Keratinocyte (primary cell): ENCODE results near the gene TMEM94. TPM values are rescaled to one million over a fixed set of nuclear protein-coding genes. Genes with fewer than 3 reads are reported as not detected.
A peak's percentile ranks its signal among the peaks of the same experiment; 100 is the strongest.

ENCODE experiments used
- DNase-seq: peaks from one replicate; pipeline ENCODE4 v3.0.0-alpha.2; 2011; ENCODE audit warnings: low read depth, missing footprints, low spot score
- FAIRE-seq: peaks from 2 replicates; lab custom pipeline; 2011; peaks lifted over from hg19 to GRCh38; lab: Jason Lieb, UNC
- H2AFZ ChIP-seq: 2 replicates; pipeline ENCODE4 v1.6.0; 2012; ENCODE audit warnings: low read length, control low read depth, inconsistent platforms; ENCODE audit not compliant: control insufficient read depth
- H3K27ac ChIP-seq: 2 replicates; pipeline ENCODE4 v1.5.1; 2011; ENCODE audit warnings: low read length; ENCODE audit not compliant: control insufficient read depth, insufficient read depth
- H3K27me3 ChIP-seq: 3 replicates; pipeline ENCODE4 v1.6.0; 2011; ENCODE audit warnings: low read length; ENCODE audit not compliant: control insufficient read depth, insufficient read depth; ENCODE audit errors: extremely low read depth
- H3K36me3 ChIP-seq, 2 experiments: 2 replicates in 1 of 2; 3 replicates in 1 of 2; pipeline ENCODE4 v1.5.1; 2011; ENCODE audit warnings: low read length in 2 of 2, mild to moderate bottlenecking in 1 of 2; ENCODE audit not compliant: control insufficient read depth in 2 of 2, insufficient read depth in 2 of 2; ENCODE audit errors: extremely low read depth in 1 of 2
- H3K4me1 ChIP-seq: 3 replicates; pipeline ENCODE4 v1.5.1; 2011; ENCODE audit warnings: low read length; ENCODE audit not compliant: control insufficient read depth, insufficient read depth; ENCODE audit errors: extremely low read depth
- H3K4me2 ChIP-seq: 3 replicates; pipeline ENCODE4 v1.6.0; 2011; ENCODE audit warnings: low read depth, low read length; ENCODE audit not compliant: control insufficient read depth, insufficient read depth; ENCODE audit errors: extremely low read depth
- H3K4me3 ChIP-seq, 3 experiments: fragments of 200-600 bp in 1 of 3; sonication (generic) in 1 of 3; 2 replicates in 2 of 3; 3 replicates in 1 of 3; pipeline ENCODE4 v1.5.1; 2011 to 2016; ENCODE audit warnings: low read length in 3 of 3, mild to moderate bottlenecking in 3 of 3, control low read depth in 2 of 3, inconsistent platforms in 1 of 3, low read depth in 1 of 3, mixed read lengths in 1 of 3, mixed run types in 1 of 3, moderate library complexity in 1 of 3; ENCODE audit not compliant: control insufficient read depth in 2 of 3, insufficient read depth in 2 of 3; ENCODE audit errors: extremely low read depth in 1 of 3
- H3K79me2 ChIP-seq: 2 replicates; pipeline ENCODE4 v1.6.0; 2012; ENCODE audit warnings: low read length; ENCODE audit not compliant: control insufficient read depth, insufficient read depth
- H3K9ac ChIP-seq: 3 replicates; pipeline ENCODE4 v1.6.0; 2011; ENCODE audit warnings: low read length; ENCODE audit not compliant: control insufficient read depth, insufficient read depth; ENCODE audit errors: extremely low read depth
- H3K9me1 ChIP-seq: 3 replicates; pipeline ENCODE4 v1.6.0; 2011; ENCODE audit warnings: low read length; ENCODE audit not compliant: control insufficient read depth, insufficient read depth; ENCODE audit errors: extremely low read depth
- H3K9me3 ChIP-seq: 2 replicates; pipeline ENCODE4 v1.5.1; 2012; ENCODE audit warnings: low read depth, low read length; ENCODE audit not compliant: control insufficient read depth
- H4K20me1 ChIP-seq: 3 replicates; pipeline ENCODE4 v1.6.0; 2011; ENCODE audit warnings: low read length; ENCODE audit not compliant: control insufficient read depth, insufficient read depth; ENCODE audit errors: extremely low read depth
- EZH2 ChIP-seq: IDR thresholded peaks from one replicate; pipeline ENCODE4 v1.6.1; 2012; ENCODE audit warnings: inconsistent platforms, mild to moderate bottlenecking, low read length, moderate library complexity
- dilution Hi-C: fragments of 300-500 bp; cut with MboI; formaldehyde crosslinking; loops from one replicate; pipeline ENCODE4 v1.7.0; 2020; ENCODE audit warnings: low sequenced_read_pairs; ENCODE audit not compliant: extremely low pct_ligation_motif_present
- polyA plus RNA-seq, 5 experiments: library from polyadenylated mRNA; depleted of rRNA in 3 of 5; stranded (reverse) in 3 of 5; stranded (forward) in 1 of 5; unstranded in 1 of 5; fragments of >200 nt; gene quantifications; 1 replicate in 1 of 5; 2 replicates in 3 of 5; 3 replicates in 1 of 5; pipeline versions ENCODE4 v1.2.1 to v1.2.3, GENCODE V29; 2011 to 2012; ENCODE audit warnings: missing spikeins in 2 of 5, low read depth in 1 of 5, low replicate concordance in 1 of 5
- TF ChIP-seq, protein P1 (sequence below), 3 experiments: IDR thresholded peaks in 1 of 3; conservative IDR thresholded peaks in 1 of 3; optimal IDR thresholded peaks in 1 of 3; 2 replicates in 2 of 3; 3 replicates in 1 of 3; pipeline versions ENCODE3 to v1.5.1; 2011; ENCODE audit warnings: low read length in 3 of 3, mild to moderate bottlenecking in 3 of 3, moderate library complexity in 2 of 3, control low read depth in 1 of 3, inconsistent platforms in 1 of 3; ENCODE audit not compliant: insufficient read depth in 2 of 3; ENCODE audit errors: extremely low read depth in 1 of 3

TMEM94 gene
- polyA plus RNA-seq, 1 donor (not counting 4 experiments of a cell fraction or from before 2014, with no cell fraction given) = 13.6 TPM

- Histone ChIP-seq H3K36me3 (no peaks in the 10 kb centered on the region), H2AFZ (no peak overlapping the region), H3K79me2 (no peaks in the 10 kb centered on the region), H3K4me2 (no peak overlapping the region), H3K4me3 (no peak overlapping the region), H3K9ac (no peak overlapping the region), H3K4me1 (no peaks in the 10 kb centered on the region), H3K9me1 (no peaks in the 10 kb centered on the region), H3K27me3 (no peaks in the 10 kb centered on the region), H4K20me1 (no peaks in the 10 kb centered on the region), H3K9me3 (no peaks in the 10 kb centered on the region), H3K27ac (no peak overlapping the region)
- DNase-seq (no peak), FAIRE-seq (no peak)
- no peak for TF ChIP-seq EZH2
- TF ChIP-seq, protein P1, sequence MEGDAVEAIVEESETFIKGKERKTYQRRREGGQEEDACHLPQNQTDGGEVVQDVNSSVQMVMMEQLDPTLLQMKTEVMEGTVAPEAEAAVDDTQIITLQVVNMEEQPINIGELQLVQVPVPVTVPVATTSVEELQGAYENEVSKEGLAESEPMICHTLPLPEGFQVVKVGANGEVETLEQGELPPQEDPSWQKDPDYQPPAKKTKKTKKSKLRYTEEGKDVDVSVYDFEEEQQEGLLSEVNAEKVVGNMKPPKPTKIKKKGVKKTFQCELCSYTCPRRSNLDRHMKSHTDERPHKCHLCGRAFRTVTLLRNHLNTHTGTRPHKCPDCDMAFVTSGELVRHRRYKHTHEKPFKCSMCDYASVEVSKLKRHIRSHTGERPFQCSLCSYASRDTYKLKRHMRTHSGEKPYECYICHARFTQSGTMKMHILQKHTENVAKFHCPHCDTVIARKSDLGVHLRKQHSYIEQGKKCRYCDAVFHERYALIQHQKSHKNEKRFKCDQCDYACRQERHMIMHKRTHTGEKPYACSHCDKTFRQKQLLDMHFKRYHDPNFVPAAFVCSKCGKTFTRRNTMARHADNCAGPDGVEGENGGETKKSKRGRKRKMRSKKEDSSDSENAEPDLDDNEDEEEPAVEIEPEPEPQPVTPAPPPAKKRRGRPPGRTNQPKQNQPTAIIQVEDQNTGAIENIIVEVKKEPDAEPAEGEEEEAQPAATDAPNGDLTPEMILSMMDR (optimal IDR thresholded peaks at IDR 0.05 in 1 of 3, IDR thresholded peaks at IDR 0.05 in 1 of 3, conservative IDR thresholded peaks at IDR 0.05 in 1 of 3; ENCODE audit: extremely low read depth in 1 of 3, insufficient read depth in 2 of 3, low read length in 3 of 3) = no peak
- dilution Hi-C loops = no loop called here
Observed at GRCh38 chr17:75418531-75418930, 37.9 kb upstream of the TMEM94 start.

- H4K20me1 ChIP-seq = no peaks in the 10 kb centered on the region
- no peaks in the 10 kb centered on the region for H3K27me3 ChIP-seq
- no peaks in the 10 kb centered on the region for H3K9me1 ChIP-seq
- peak overlapping the region; percentile 69 for H3K9ac ChIP-seq
- H3K79me2 ChIP-seq = no peaks in the 10 kb centered on the region
- H3K9me3 ChIP-seq = no peaks in the 10 kb centered on the region
- no peak overlapping the region for H3K4me3 ChIP-seq
- FAIRE-seq (no peak), DNase-seq (no peak)
- no peak for TF ChIP-seq EZH2
- TF ChIP-seq, protein P1 (optimal IDR thresholded peaks at IDR 0.05 in 1 of 3, IDR thresholded peaks at IDR 0.05 in 1 of 3, conservative IDR thresholded peaks at IDR 0.05 in 1 of 3; ENCODE audit: extremely low read depth in 1 of 3, insufficient read depth in 2 of 3, low read length in 3 of 3) = no peak
- H3K4me2 ChIP-seq = peak overlapping the region; percentile 62
- peaks cover 20% of the 10 kb centered on the region for H3K4me1 ChIP-seq
- no peaks in the 10 kb centered on the region for H3K36me3 ChIP-seq
- dilution Hi-C loops = no loop called here
- peak overlapping the region; percentile 79 for H3K27ac ChIP-seq
- peak overlapping the region; percentile 59 for H2AFZ ChIP-seq
Observed at GRCh38 chr17:75428543-75429469, 27.6 kb upstream of the TMEM94 start.
